ENCODE data around the gene HTATSF1. TPM values are rescaled to one million over a fixed set of nuclear protein-coding genes. Genes with fewer than 3 reads are reported as not detected.
A peak's percentile ranks its signal among the peaks of the same experiment; 100 is the strongest.

Gene HTATSF1
- polyA plus RNA-seq, 2 of the 4 experiments (the other 2 are of a cell fraction): 5.0 to 82.3 TPM

GRCh38 chrX:136453771-136454170, 43.6 kb upstream of the HTATSF1 start (continued):
- TF ChIP-seq REST (IDR thresholded peaks at IDR 0.05) (no peak), RFX5 (IDR thresholded peaks at IDR 0.05) (no peak), SREBF2 (IDR thresholded peaks at IDR 0.05) (no peak), RARB (CRISPR knock-in tag; IDR thresholded peaks at IDR 0.05) (no peak), HES2 (IDR thresholded peaks at IDR 0.05) (no peak), CTCF (IDR thresholded peaks at IDR 0.05) (no peak)

GRCh38 chrX:136456133-136456532, 41.3 kb upstream of the HTATSF1 start:
- 69% methylated on average over 6 of the region's 6 CpGs for WGBS (ENCODE audit: missing lambda C conversion rate)
- FAIRE-seq (peak; percentile 65), DNase-seq (ENCODE audit: low read depth in 1 of 2, low spot score in 1 of 2) (no peak), ATAC-seq (no peak)
- ChIA-PET POLR2A (no interaction called here), CTCF (interaction anchor here (0.6 kb wide), 1 partner anchor 49 kb away, joined by 3 read pairs; no protein-coding TSS in a partner anchor)
- H3K4me1 ChIP-seq: peaks cover 3% of the 10 kb centered on the region; the same call in 1 of the 3 replicates
- no peak overlapping the region for H3K4me3 ChIP-seq
- H3K4me2 ChIP-seq: no peak overlapping the region
- H3K27ac ChIP-seq: no peak overlapping the region
- TF ChIP-seq REST (IDR thresholded peaks at IDR 0.05) (no peak), CHD4 (IDR thresholded peaks at IDR 0.05; ENCODE audit: borderline replicate concordance) (no peak), MAZ (IDR thresholded peaks at IDR 0.05; ENCODE audit: borderline replicate concordance, low read depth, low read length) (no peak), HOXB13 (CRISPR knock-in tag; IDR thresholded peaks at IDR 0.05; ENCODE audit: low read depth) (no peak), E2F6 (IDR thresholded peaks at IDR 0.05; ENCODE audit: borderline replicate concordance, low read depth) (no peak), NPAS2 (CRISPR knock-in tag; IDR thresholded peaks at IDR 0.05; ENCODE audit: borderline replicate concordance) (no peak), RCOR1 (IDR thresholded peaks at IDR 0.05; ENCODE audit: low read depth, low read length) (no peak), JUNB (IDR thresholded peaks at IDR 0.05) (no peak), FOSB (CRISPR knock-in tag; IDR thresholded peaks at IDR 0.05) (no peak), ZFP36 (IDR thresholded peaks at IDR 0.05; ENCODE audit: borderline replicate concordance, partially characterized antibody) (no peak), HES2 (IDR thresholded peaks at IDR 0.05) (no peak), EP300 (IDR thresholded peaks at IDR 0.05) (no peak)
- H3K9me3 ChIP-seq: no peaks in the 10 kb centered on the region
